HCT116 (cell line): ENCODE data around the gene SP3. TPM values are rescaled to one million over a fixed set of nuclear protein-coding genes. Genes with fewer than 3 reads are reported as not detected.
"Not testable (repeated sequence)": the region's sequence is repeated elsewhere in the genome, so short reads cannot be mapped to it uniquely, and the experiment has no call there.

ENCODE experiments used
- ATAC-seq: fragments of 200-7000 bp; cut with Tn5 transposase; 2 replicates; pipeline ENCODE4 v1.9.1; 2020; ENCODE audit warnings: mild to moderate bottlenecking, moderate library complexity
- BruUV-seq: library from RNA; stranded (reverse); fragments of 400-500 nt; replicated peaks from 2 replicates; lab custom pipeline; 2021; lab: Mats Ljungman, UMichigan
- CTCF ChIA-PET: fragments of 300-600 bp; sonication (Branson Sonifier 250); formaldehyde crosslinking; loops from one replicate; lab custom pipeline; 2021; ENCODE audit warnings: antibody characterized with exemption; lab: Charles Lee
- POLR2A ChIA-PET: fragments of 300-600, 350-600 bp; sonication (Branson Sonifier 250); formaldehyde crosslinking; loops from one replicate; lab custom pipeline; 2021; ENCODE audit warnings: antibody characterized with exemption; lab: Charles Lee
- RAD21 ChIA-PET, 2 experiments: fragments of 300-600 bp; sonication (Branson Sonifier 250); formaldehyde crosslinking; loops; one replicate each; lab custom pipeline; 2023; ENCODE audit warnings: low total read pairs in 2 of 2; ENCODE audit not compliant: uncharacterized antibody in 2 of 2, unreplicated experiment in 2 of 2, low non-redundant PET in 1 of 2; lab: Charles Lee
- DNase-seq: peaks from one replicate; pipeline ENCODE4 v3.0.0-alpha.2; 2010; ENCODE audit warnings: low read depth, low spot score
- H2AFZ ChIP-seq: fragments of 200-600 bp; shearing (Covaris generic), sonication (generic); 2 replicates; pipeline ENCODE4 v1.6.1; 2017; ENCODE audit warnings: low read depth, mixed run types, mixed read lengths, antibody characterized with exemption, low read length; ENCODE audit not compliant: poor library complexity, severe bottlenecking
- H3K27ac ChIP-seq: 2 replicates; pipeline ENCODE4 v1.5.1; 2012; ENCODE audit warnings: low read depth, low read length
- H3K27me3 ChIP-seq: fragments of 200-600 bp; sonication (generic); 2 replicates; pipeline ENCODE4 v1.6.1; 2016; ENCODE audit warnings: mixed run types, low read length, mixed read lengths; ENCODE audit not compliant: insufficient read depth
- H3K36me3 ChIP-seq, 2 experiments: fragments of 200-500 bp in 1 of 2; fragments of 200-600 bp in 1 of 2; sonication (Bioruptor generic) in 1 of 2; sonication (generic) in 1 of 2; 2 replicates each; pipeline versions ENCODE4 v1.5.1 to v1.6.1; 2014 to 2016; ENCODE audit warnings: low read length in 2 of 2, inconsistent platforms in 1 of 2, mixed read lengths in 1 of 2, mixed run types in 1 of 2; ENCODE audit not compliant: insufficient read depth in 2 of 2, control insufficient read depth in 1 of 2
- H3K4me1 ChIP-seq, 2 experiments: fragments of 200-600 bp in 1 of 2; sonication (generic) in 1 of 2; 2 replicates each; pipeline versions ENCODE4 v1.5.1 to v1.6.1; 2012 to 2017; ENCODE audit warnings: low read length in 2 of 2, inconsistent platforms in 1 of 2, mild to moderate bottlenecking in 1 of 2, mixed read lengths in 1 of 2, mixed run types in 1 of 2, moderate library complexity in 1 of 2; ENCODE audit not compliant: insufficient read depth in 2 of 2, control insufficient read depth in 1 of 2
- H3K4me2 ChIP-seq: fragments of 200-600 bp; sonication (generic); 2 replicates; pipeline ENCODE4 v1.6.1; 2017; ENCODE audit warnings: mixed run types, low read length, mixed read lengths
- H3K4me3 ChIP-seq, 2 experiments: fragments of 200-600 bp in 1 of 2; sonication (generic) in 1 of 2; replicated peaks in 1 of 2; 2 replicates each; pipeline ENCODE4 v1.5.1; 2011 to 2016; ENCODE audit warnings: low read length in 2 of 2, control low read depth in 1 of 2, low read depth in 1 of 2, mild to moderate bottlenecking in 1 of 2, mixed read lengths in 1 of 2, mixed run types in 1 of 2
- H3K79me2 ChIP-seq: fragments of 200-600 bp; sonication (generic); 2 replicates; pipeline ENCODE4 v1.6.1; 2017; ENCODE audit warnings: mild to moderate bottlenecking, mixed run types, low read length, moderate library complexity, mixed read lengths; ENCODE audit not compliant: insufficient read depth
- H3K9ac ChIP-seq: fragments of 200-600 bp; sonication (generic); 2 replicates; pipeline ENCODE4 v1.6.1; 2016; ENCODE audit warnings: low read length, mixed read lengths
- H3K9me2 ChIP-seq: fragments of 200-600 bp; sonication (generic), shearing (Covaris generic); 2 replicates; pipeline ENCODE4 v1.6.1; 2017; ENCODE audit warnings: mixed run types, mild to moderate bottlenecking, moderate library complexity; ENCODE audit not compliant: insufficient read depth
- H3K9me3 ChIP-seq, 2 experiments: fragments of 200-500 bp in 1 of 2; fragments of 200-600 bp in 1 of 2; sonication (Bioruptor generic) in 1 of 2; sonication (generic) in 1 of 2; 2 replicates each; pipeline ENCODE4 v1.6.1; 2014 to 2017; ENCODE audit warnings: low read length in 2 of 2, mixed read lengths in 2 of 2, inconsistent platforms in 1 of 2, low read depth in 1 of 2, mild to moderate bottlenecking in 1 of 2, mixed run types in 1 of 2, moderate library complexity in 1 of 2; ENCODE audit not compliant: control insufficient read depth in 1 of 2, insufficient read depth in 1 of 2
- H4K20me1 ChIP-seq: fragments of 200-600 bp; sonication (generic), shearing (Covaris generic); 2 replicates; pipeline ENCODE4 v1.6.1; 2017; ENCODE audit warnings: mixed run types, mild to moderate bottlenecking, moderate library complexity; ENCODE audit not compliant: insufficient read depth
- CBX3 ChIP-seq: IDR thresholded peaks from 2 replicates; pipeline ENCODE4 v1.6.1; 2012; ENCODE audit warnings: low read depth
- ELF1 ChIP-seq: IDR thresholded peaks from 2 replicates; pipeline ENCODE4 v1.6.1; 2012; ENCODE audit warnings: low read depth, borderline replicate concordance
- FOSL1 ChIP-seq: IDR thresholded peaks from 2 replicates; pipeline ENCODE4 v1.6.1; 2012; ENCODE audit warnings: low read depth
- JUND ChIP-seq: IDR thresholded peaks from 2 replicates; pipeline ENCODE4 v1.6.1; 2012
- POLR2A ChIP-seq: IDR thresholded peaks from 2 replicates; pipeline ENCODE4 v1.7.0; 2011; ENCODE audit warnings: borderline replicate concordance; ENCODE audit not compliant: insufficient read depth, insufficient read length; ENCODE audit errors: extremely low read depth
- RAD21 ChIP-seq: IDR thresholded peaks from 2 replicates; pipeline ENCODE4 v1.6.1; 2012; ENCODE audit warnings: low read depth, mild to moderate bottlenecking
- SIN3A ChIP-seq: IDR thresholded peaks from 2 replicates; pipeline ENCODE4 v1.6.1; 2012; ENCODE audit warnings: low read depth
- SP1 ChIP-seq: IDR thresholded peaks from 2 replicates; pipeline ENCODE4 v1.6.1; 2012; ENCODE audit warnings: low read depth
- TCF7L2 ChIP-seq: IDR thresholded peaks from 2 replicates; pipeline ENCODE4 v1.7.0; 2011; ENCODE audit warnings: borderline replicate concordance, inconsistent platforms; ENCODE audit not compliant: insufficient read depth, insufficient read length; ENCODE audit errors: extremely low read depth
- ZNF274 ChIP-seq: fragments of 200-500 bp; sonication (Bioruptor generic); IDR thresholded peaks from 2 replicates; pipeline ENCODE4 v1.6.1; 2014; ENCODE audit warnings: mild to moderate bottlenecking, low read depth, low read length, inconsistent platforms
- intact Hi-C: fragments of 100-400 bp; cut with micrococcal nuclease; formaldehyde crosslinking; loops from 2 replicates; pipeline ENCODE4 v1.10.0; 2022
- total RNA-seq: library from RNA; stranded (reverse); gene quantifications from one replicate; pipeline ENCODE4 v1.2.1, GENCODE V29; 2021; ENCODE audit not compliant: unreplicated experiment
- TF ChIP-seq, protein P1 (sequence below), 3 experiments: fragments of 200-600 bp in 1 of 3; sonication (generic) in 1 of 3; IDR thresholded peaks in 2 of 3; conservative IDR thresholded peaks in 1 of 3; 2 replicates each; pipeline ENCODE4 v1.5.1; 2012 to 2017; ENCODE audit warnings: low read depth in 2 of 3, low read length in 2 of 3, antibody characterized with exemption in 1 of 3, borderline replicate concordance in 1 of 3, control low read depth in 1 of 3, mild to moderate bottlenecking in 1 of 3, mixed read lengths in 1 of 3, mixed run types in 1 of 3, moderate library complexity in 1 of 3; ENCODE audit not compliant: insufficient read depth in 1 of 3
- TF ChIP-seq, protein P2 (sequence below): IDR thresholded peaks from 2 replicates; pipeline ENCODE4 v1.6.1; 2012

SP3 gene
- total RNA-seq, 1 experiment from 2014 or later = 98.0 TPM

DNA sequence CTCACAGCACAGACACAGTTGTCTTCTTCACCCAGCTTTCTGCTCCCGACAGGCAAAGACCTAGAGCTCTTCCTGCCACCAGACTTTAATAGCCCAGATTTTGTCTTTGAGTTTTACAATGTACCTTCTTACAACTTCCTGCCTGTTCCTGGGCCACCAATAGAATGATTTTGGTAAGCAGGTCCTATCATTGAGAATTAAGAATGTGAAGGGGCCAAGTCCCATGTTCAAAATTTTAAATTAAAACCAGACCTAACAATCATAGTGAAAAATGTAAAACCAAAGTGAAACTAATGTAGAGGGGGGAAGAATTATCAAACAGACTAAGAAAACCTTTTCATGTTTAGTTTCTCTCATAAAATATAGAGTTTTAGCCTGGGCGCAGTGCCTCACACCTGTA is 72.8 kb downstream of the SP3 start:
- H3K36me3 ChIP-seq = no peaks in the 10 kb centered on the region
- no peak overlapping the region for H2AFZ ChIP-seq
- H3K4me2 ChIP-seq = no peak overlapping the region
- RAD21 ChIA-PET = no interaction called here
- H3K27me3 ChIP-seq = no peaks in the 10 kb centered on the region
- no peaks in the 10 kb centered on the region for H3K4me1 ChIP-seq
- H3K9me2 ChIP-seq = no peaks in the 10 kb centered on the region
- no peaks in the 10 kb centered on the region for H4K20me1 ChIP-seq
- intact Hi-C loops = no loop called here
- TF ChIP-seq, protein P1, sequence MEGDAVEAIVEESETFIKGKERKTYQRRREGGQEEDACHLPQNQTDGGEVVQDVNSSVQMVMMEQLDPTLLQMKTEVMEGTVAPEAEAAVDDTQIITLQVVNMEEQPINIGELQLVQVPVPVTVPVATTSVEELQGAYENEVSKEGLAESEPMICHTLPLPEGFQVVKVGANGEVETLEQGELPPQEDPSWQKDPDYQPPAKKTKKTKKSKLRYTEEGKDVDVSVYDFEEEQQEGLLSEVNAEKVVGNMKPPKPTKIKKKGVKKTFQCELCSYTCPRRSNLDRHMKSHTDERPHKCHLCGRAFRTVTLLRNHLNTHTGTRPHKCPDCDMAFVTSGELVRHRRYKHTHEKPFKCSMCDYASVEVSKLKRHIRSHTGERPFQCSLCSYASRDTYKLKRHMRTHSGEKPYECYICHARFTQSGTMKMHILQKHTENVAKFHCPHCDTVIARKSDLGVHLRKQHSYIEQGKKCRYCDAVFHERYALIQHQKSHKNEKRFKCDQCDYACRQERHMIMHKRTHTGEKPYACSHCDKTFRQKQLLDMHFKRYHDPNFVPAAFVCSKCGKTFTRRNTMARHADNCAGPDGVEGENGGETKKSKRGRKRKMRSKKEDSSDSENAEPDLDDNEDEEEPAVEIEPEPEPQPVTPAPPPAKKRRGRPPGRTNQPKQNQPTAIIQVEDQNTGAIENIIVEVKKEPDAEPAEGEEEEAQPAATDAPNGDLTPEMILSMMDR (IDR thresholded peaks at IDR 0.05 in 2 of 3, conservative IDR thresholded peaks at IDR 0.05 in 1 of 3; ENCODE audit: borderline replicate concordance in 1 of 3, insufficient read depth in 1 of 3, low read depth in 2 of 3, low read length in 2 of 3) = no peak
- TF ChIP-seq, protein P2, sequence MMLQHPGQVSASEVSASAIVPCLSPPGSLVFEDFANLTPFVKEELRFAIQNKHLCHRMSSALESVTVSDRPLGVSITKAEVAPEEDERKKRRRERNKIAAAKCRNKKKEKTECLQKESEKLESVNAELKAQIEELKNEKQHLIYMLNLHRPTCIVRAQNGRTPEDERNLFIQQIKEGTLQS = no peak
- no peak for TF ChIP-seq RAD21
- no peak for TF ChIP-seq SP1
- no peak for TF ChIP-seq JUND
- no TSS peak for BruUV-seq
- CTCF ChIA-PET = no interaction called here
- H3K9ac ChIP-seq = no peak overlapping the region
- H3K79me2 ChIP-seq = no peaks in the 10 kb centered on the region
- no peak overlapping the region for H3K27ac ChIP-seq
- DNase-seq = no peak
- no peak overlapping the region for H3K4me3 ChIP-seq
- POLR2A ChIA-PET = no interaction called here
- no peaks in the 10 kb centered on the region; a peak in 1 of 4 replicates for H3K9me3 ChIP-seq
- ATAC-seq = no peak

DNA sequence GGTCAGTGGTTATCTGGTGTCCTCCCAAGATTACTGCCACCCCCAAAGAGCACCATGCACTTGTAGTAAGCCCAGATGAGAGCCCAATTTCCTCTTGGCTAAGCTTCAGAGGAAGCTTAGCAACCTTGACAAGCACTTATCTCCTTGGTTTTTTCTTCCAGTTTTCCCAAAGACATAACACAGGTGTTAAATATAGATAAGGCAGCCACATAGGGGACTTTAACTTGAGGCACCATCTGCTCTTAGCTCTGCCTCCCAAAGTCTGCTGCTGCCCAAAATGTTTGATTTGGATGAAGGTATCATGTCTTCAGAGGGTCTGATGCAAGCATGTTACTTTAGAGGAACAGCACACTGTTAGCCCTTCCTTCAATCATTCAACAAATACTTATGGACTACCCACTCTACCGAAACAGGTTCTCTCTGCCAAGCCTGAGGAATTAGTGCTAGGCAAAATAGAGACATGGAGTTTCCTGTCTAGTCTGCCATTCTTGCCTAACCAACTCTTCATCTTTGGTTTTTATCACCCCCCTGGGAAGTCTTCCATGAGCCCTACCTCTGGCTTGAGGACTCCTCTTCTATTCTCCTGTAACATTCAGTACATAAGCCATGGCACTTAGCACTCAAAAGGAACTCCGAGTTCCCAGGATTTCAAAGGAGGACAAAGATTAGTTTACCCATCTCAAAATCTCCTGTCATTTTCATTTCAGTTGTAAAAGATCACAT is 73.7 kb downstream of the SP3 start:
- TF ChIP-seq FOSL1 = no peak
- TF ChIP-seq ELF1 = no peak
- TF ChIP-seq, protein P2 = no peak
- TF ChIP-seq TCF7L2 = no peak
- no peak for TF ChIP-seq SIN3A
- no peak for TF ChIP-seq SP1
- no peak for TF ChIP-seq POLR2A
- no peak for TF ChIP-seq ZNF274
- TF ChIP-seq CBX3 = no peak
- no peak overlapping the region for H3K4me3 ChIP-seq
- BruUV-seq = no TSS peak
- ATAC-seq (no peak), DNase-seq (no peak)
- H3K36me3 ChIP-seq = no peaks in the 10 kb centered on the region
- H4K20me1 ChIP-seq = no peaks in the 10 kb centered on the region
- H3K27me3 ChIP-seq = no peaks in the 10 kb centered on the region
- ChIA-PET RAD21 (no interaction called here), CTCF (no interaction called here), POLR2A (no interaction called here)
- H3K9ac ChIP-seq = no peak overlapping the region
- H3K4me1 ChIP-seq = no peaks in the 10 kb centered on the region
- no peaks in the 10 kb centered on the region; a peak in 1 of 4 replicates for H3K9me3 ChIP-seq
- no peaks in the 10 kb centered on the region for H3K9me2 ChIP-seq
- no peaks in the 10 kb centered on the region for H3K79me2 ChIP-seq
- H3K27ac ChIP-seq = no peak overlapping the region
- intact Hi-C loops = no loop called here
- H3K4me2 ChIP-seq = no peak overlapping the region
- no peak overlapping the region for H2AFZ ChIP-seq

DNA sequence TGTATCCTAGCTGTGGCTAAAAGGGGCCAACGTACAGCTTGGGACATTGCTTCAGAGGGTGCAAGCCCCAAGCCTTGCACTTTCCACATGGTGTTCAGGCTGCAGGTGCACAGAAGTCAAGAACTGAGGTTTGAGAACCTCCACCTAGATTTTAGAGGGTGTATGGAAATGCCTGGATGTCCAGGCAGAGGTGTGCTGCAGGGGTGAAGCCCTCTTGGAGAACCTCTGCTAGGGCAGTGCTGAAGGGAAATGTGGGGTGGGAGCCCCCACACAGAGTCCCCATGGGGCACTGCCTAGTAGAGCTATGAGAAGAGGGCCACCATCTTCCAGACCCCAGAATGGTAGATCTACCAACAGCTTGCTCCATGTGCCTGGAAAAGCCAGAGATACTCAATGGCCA is 75.7 kb downstream of the SP3 start:
- intact Hi-C loops = loop anchor here (10.0 kb wide), 1 partner anchor 485 kb away; no protein-coding TSS in a partner anchor
- ATAC-seq, H3K4me1 ChIP-seq, RAD21 ChIA-PET, H3K27ac ChIP-seq, H2AFZ ChIP-seq, H3K79me2 ChIP-seq, H3K27me3 ChIP-seq, H3K4me2 ChIP-seq, POLR2A ChIA-PET, DNase-seq, H3K4me3 ChIP-seq, H4K20me1 ChIP-seq, CTCF ChIA-PET, H3K9me2 ChIP-seq, H3K9ac ChIP-seq, BruUV-seq, H3K36me3 ChIP-seq, H3K9me3 ChIP-seq: not testable (repeated sequence)
